Body of pancreas (tissue), 4 donors: Measurements from ENCODE around the gene GON4L. TPM values are rescaled to one million over a fixed set of nuclear protein-coding genes. Genes with fewer than 3 reads are reported as not detected.

Experiments used
- ATAC-seq: fragments of 150-250 bp; one replicate; pipeline ENCODE4 v1.9.1; 2016
- DNase-seq, 4 donors: peaks; one replicate each; pipeline ENCODE4 v3.0.0-alpha.2; 2019
- H3K27ac ChIP-seq, 4 donors: fragments of 200-600 bp; sonication (generic); 1 replicate in 3 of 4; 2 replicates in 1 of 4; pipeline versions ENCODE4 v1.5.1 to v1.6.1; 2016 to 2019; ENCODE audit warnings: mild to moderate bottlenecking in 1 of 4, mixed read lengths in 1 of 4, moderate library complexity in 1 of 4
- H3K27me3 ChIP-seq, 2 donors: fragments of 200-600 bp; sonication (generic); one replicate each; pipeline ENCODE4 v1.6.0; 2016; ENCODE audit warnings: mild to moderate bottlenecking in 1 of 2
- H3K36me3 ChIP-seq, 2 donors: fragments of 200-600 bp; sonication (generic); replicated peaks in 1 of 2; 2 replicates each; pipeline ENCODE4 v1.5.1; 2016; ENCODE audit warnings: low read depth in 2 of 2; ENCODE audit not compliant: insufficient read depth in 1 of 2
- H3K4me1 ChIP-seq: fragments of 200-600 bp; sonication (generic); one replicate; pipeline ENCODE4 v1.6.0; 2016
- H3K4me3 ChIP-seq, 2 donors: fragments of 200-600 bp; sonication (generic); 1 replicate in 1 of 2; 2 replicates in 1 of 2; pipeline ENCODE4 v1.5.1; 2016 to 2019
- H3K9me3 ChIP-seq, 3 donors: fragments of 200-600 bp; sonication (generic); 1 replicate in 2 of 3; 2 replicates in 1 of 3; pipeline ENCODE4 v1.5.1; 2016
- POLR2A ChIP-seq, 3 donors: fragments of 450-650 bp; IDR thresholded peaks; one replicate each; pipeline ENCODE4 v1.6.1; 2016; ENCODE audit warnings: antibody characterized with exemption in 3 of 3, mild to moderate bottlenecking in 2 of 3
- WGBS, 2 donors: methylation state at CpG; one replicate each; pipeline ENCODE4 v1.1.5; 2017; 5-methylcytosine and 5-hydroxymethylcytosine counted together
- intact Hi-C: fragments of 100-400 bp; cut with DNase I; formaldehyde crosslinking; loops from one replicate; pipeline ENCODE4 v1.15.1; 2023
- total RNA-seq, 2 donors: library from RNA; depleted of rRNA; stranded (reverse); fragments of >200 nt; gene quantifications; one replicate each; pipeline ENCODE4 v1.1.0, GENCODE V29; 2016
- TF ChIP-seq, protein P1 (sequence below), 7 experiments: fragments of 450-650 bp in 4 of 7; fragments of 200-600 bp in 3 of 7; sonication (generic) in 3 of 7; IDR thresholded peaks; one replicate each; pipeline ENCODE4 v1.5.1; 2016 to 2019; ENCODE audit warnings: antibody characterized with exemption in 7 of 7

GON4L gene
- total RNA-seq, 2 donors from 2014 or later = 26.7 to 44.4 TPM

DNA sequence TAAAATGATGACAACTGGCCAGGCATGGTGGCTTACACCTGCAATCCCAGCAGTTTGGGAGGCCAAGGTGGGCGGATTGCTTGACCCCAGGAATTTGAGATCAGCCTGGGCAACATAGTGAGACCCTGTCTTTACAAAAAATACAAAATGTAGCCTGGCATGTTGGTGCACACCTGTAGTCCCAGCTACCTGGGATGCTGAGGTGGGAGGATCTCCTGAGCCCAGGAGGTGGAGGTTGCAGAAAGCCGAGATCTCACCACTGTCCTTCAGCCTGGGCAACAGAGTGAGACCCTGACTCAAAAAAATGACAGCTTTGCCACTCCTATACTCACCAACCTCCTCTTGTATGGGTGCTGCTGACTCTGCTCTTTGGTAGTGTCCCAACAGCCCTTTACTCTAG lies 20.9 kb upstream of the GON4L start:
- H3K36me3 ChIP-seq = no peaks in the 10 kb centered on the region
- intact Hi-C loops = no loop called here
- H3K4me3 ChIP-seq = no peak overlapping the region
- 66 to 85% methylated on average over 2 of the region's 2 CpGs for WGBS, 2 donors
- ATAC-seq (no peak), DNase-seq (no peak)
- H3K27ac ChIP-seq = no peak overlapping the region
- TF ChIP-seq, protein P1, sequence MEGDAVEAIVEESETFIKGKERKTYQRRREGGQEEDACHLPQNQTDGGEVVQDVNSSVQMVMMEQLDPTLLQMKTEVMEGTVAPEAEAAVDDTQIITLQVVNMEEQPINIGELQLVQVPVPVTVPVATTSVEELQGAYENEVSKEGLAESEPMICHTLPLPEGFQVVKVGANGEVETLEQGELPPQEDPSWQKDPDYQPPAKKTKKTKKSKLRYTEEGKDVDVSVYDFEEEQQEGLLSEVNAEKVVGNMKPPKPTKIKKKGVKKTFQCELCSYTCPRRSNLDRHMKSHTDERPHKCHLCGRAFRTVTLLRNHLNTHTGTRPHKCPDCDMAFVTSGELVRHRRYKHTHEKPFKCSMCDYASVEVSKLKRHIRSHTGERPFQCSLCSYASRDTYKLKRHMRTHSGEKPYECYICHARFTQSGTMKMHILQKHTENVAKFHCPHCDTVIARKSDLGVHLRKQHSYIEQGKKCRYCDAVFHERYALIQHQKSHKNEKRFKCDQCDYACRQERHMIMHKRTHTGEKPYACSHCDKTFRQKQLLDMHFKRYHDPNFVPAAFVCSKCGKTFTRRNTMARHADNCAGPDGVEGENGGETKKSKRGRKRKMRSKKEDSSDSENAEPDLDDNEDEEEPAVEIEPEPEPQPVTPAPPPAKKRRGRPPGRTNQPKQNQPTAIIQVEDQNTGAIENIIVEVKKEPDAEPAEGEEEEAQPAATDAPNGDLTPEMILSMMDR (IDR thresholded peaks at IDR 0.05) = no peak
- no peak for TF ChIP-seq POLR2A (IDR thresholded peaks at IDR 0.05)
- H3K9me3 ChIP-seq = no peaks in the 10 kb centered on the region
- H3K4me1 ChIP-seq = no peaks in the 10 kb centered on the region
- no peaks in the 10 kb centered on the region for H3K27me3 ChIP-seq

- Histone ChIP-seq H3K36me3 (no peaks in the 10 kb centered on the region), H3K27ac (no peak overlapping the region)
- 62 to 80% methylated on average over 9 of the region's 9 CpGs for WGBS, 2 donors
Observed at GRCh38 chr1:155873860-155874259, 16.8 kb upstream of the GON4L start.

GRCh38 chr1:155872527-155872926 lies 15.5 kb upstream of the GON4L start:
- ATAC-seq (no peak), DNase-seq (no peak)
- H3K4me3 ChIP-seq = no peak overlapping the region
- intact Hi-C loops = no loop called here
- peaks cover 9% of the 10 kb centered on the region for H3K4me1 ChIP-seq
- no peaks in the 10 kb centered on the region for H3K27me3 ChIP-seq
- no peak overlapping the region for H3K27ac ChIP-seq
- H3K36me3 ChIP-seq = no peaks in the 10 kb centered on the region
- TF ChIP-seq POLR2A (IDR thresholded peaks at IDR 0.05) = no peak
- TF ChIP-seq, protein P1 (IDR thresholded peaks at IDR 0.05) = no peak
- H3K9me3 ChIP-seq = no peaks in the 10 kb centered on the region
- WGBS, 2 donors = 86 to 88% methylated on average over 4 to 5 of the region's 5 CpGs

More at GRCh38 chr1:155873860-155874259, 16.8 kb upstream of the GON4L start:
- no peak for DNase-seq
- no peaks in the 10 kb centered on the region for H3K27me3 ChIP-seq
- no peak for ATAC-seq
- intact Hi-C loops = no loop called here
- H3K9me3 ChIP-seq = no peaks in the 10 kb centered on the region
- TF ChIP-seq, protein P1 (IDR thresholded peaks at IDR 0.05) = no peak
- TF ChIP-seq POLR2A (IDR thresholded peaks at IDR 0.05) = no peak
- no peak overlapping the region for H3K4me3 ChIP-seq
- H3K4me1 ChIP-seq = peaks cover 9% of the 10 kb centered on the region

DNA sequence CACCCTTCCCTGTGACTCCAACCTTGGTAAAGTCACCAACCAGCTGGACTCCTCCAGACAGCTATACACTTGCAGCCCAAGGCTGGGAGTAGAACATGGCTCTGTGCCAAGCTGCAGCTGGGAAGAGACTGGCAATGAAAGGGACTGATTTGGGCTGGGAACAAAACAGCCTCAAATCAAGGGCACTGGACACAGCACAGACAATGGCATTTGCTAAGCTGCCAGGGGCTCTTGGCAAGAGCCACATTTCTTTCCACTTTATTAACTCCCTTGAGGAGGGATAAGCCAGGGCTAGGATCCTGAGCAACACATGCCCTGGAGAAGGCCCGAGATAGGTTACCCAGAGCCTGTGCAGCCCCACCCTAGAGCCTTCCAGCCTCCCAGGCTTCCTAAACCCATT lies 14.4 kb upstream of the GON4L start:
- H3K9me3 ChIP-seq = no peaks in the 10 kb centered on the region
- intact Hi-C loops = no loop called here
- 38 to 40% methylated on average over 1 of the region's 1 CpG for WGBS, 2 donors
- H3K4me3 ChIP-seq = no peak overlapping the region
- H3K27me3 ChIP-seq = no peaks in the 10 kb centered on the region
- peaks cover 9% of the 10 kb centered on the region for H3K4me1 ChIP-seq
- no peak for TF ChIP-seq POLR2A (IDR thresholded peaks at IDR 0.05)
- TF ChIP-seq, protein P1 (IDR thresholded peaks at IDR 0.05) = no peak
- DNase-seq (peak; percentile 32 to 60 (median 48)), ATAC-seq (peak; percentile 45)
- H3K36me3 ChIP-seq = no peaks in the 10 kb centered on the region
- H3K27ac ChIP-seq = no peak overlapping the region

DNA sequence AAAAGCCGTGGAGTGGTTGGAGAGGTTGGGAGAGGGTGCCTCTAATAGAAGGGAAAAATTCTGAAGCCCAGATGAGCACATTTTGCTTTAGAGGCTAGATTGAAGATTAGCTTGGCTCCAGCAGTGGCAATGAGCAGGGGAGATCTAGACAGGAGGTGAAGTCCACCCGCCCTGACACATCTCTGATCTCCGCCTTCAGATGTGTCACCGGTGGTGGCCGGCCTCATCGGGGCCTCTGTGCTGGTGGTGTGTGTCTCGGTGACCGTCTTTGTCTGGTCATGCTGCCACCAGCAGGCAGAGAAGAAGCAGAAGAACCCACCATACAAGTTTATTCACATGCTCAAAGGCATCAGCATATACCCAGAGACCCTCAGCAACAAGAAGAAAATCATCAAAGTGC lies 10.8 kb upstream of the GON4L start:
- Histone ChIP-seq H3K27ac (no peak overlapping the region), H3K4me1 (peaks cover 9% of the 10 kb centered on the region), H3K27me3 (no peaks in the 10 kb centered on the region), H3K36me3 (no peaks in the 10 kb centered on the region), H3K9me3 (no peaks in the 10 kb centered on the region), H3K4me3 (no peak overlapping the region)
- no peak for TF ChIP-seq POLR2A (IDR thresholded peaks at IDR 0.05)
- TF ChIP-seq, protein P1 (IDR thresholded peaks at IDR 0.05) = no peak
- no peak for ATAC-seq
- DNase-seq = no peak
- intact Hi-C loops = no loop called here
- WGBS, 2 donors = 82 to 83% methylated on average over 8 of the region's 8 CpGs
